GM12872 (cell line): ENCODE measurements around the gene FMO3.

ENCODE experiments used
- TF ChIP-seq, protein P1 (sequence below): IDR thresholded peaks from 3 replicates; pipeline ENCODE4 v1.5.1; 2011; ENCODE audit warnings: low read depth, mild to moderate bottlenecking, low read length, moderate library complexity; ENCODE audit not compliant: insufficient read depth

FMO3 gene

DNA sequence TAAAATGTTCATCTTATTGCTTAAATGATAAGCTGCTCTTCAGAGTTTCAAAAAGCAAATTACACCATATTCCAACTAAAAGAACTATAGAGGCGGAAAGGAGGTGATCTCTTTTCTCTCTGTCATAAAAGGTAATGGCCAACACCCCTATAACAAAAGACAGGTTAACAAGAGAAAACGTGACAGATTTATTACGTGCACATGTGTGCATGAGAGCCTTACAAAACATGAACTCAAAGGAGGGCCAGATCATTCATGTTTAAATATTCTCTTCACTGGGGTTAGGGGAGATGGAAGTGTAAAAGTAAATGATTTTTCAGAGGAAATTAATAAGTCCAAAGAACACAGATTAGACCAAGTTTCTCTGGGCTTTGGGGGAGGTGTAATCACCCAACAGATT, 67.8 kb downstream of the FMO3 start:
- TF ChIP-seq, protein P1, sequence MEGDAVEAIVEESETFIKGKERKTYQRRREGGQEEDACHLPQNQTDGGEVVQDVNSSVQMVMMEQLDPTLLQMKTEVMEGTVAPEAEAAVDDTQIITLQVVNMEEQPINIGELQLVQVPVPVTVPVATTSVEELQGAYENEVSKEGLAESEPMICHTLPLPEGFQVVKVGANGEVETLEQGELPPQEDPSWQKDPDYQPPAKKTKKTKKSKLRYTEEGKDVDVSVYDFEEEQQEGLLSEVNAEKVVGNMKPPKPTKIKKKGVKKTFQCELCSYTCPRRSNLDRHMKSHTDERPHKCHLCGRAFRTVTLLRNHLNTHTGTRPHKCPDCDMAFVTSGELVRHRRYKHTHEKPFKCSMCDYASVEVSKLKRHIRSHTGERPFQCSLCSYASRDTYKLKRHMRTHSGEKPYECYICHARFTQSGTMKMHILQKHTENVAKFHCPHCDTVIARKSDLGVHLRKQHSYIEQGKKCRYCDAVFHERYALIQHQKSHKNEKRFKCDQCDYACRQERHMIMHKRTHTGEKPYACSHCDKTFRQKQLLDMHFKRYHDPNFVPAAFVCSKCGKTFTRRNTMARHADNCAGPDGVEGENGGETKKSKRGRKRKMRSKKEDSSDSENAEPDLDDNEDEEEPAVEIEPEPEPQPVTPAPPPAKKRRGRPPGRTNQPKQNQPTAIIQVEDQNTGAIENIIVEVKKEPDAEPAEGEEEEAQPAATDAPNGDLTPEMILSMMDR: no peak

DNA sequence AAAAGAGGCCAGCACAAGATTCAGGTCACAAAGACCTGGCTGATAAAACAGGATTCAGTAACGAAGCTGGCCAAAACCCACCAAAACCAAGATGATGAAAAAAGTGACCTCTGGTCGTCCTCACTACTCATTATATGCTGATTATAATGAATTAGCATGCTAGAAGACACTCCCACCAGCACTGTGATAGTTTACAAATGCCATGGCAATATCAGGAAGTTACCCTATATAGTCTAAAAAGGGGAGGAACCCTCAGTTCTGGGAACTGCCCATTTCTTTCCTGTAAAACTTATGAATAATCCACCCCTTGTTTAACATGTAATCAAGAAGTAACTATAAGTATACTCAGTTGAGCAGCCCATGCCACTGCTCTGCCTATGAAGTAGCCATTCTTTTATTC, 68.4 kb downstream of the FMO3 start:
- TF ChIP-seq, protein P1: no peak

DNA sequence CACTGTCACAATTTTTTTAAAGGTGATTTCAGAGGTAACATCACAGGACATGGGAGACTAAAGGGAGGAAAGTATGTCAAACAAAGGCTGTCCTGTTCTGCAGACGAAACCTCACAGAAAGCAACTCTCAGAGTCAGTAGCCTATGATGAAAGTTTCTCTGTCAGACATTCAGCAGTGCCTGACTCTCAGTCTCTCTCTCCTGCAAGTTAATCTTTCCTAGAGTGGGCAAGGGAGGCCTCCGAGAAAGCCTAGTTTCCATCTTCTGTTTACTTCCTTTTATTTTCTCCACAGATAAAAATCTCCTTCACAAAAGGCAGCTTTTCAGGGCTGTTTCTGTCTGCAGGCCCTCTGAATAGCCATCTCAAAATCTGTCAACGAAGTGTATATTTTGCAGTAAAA, 69.5 kb downstream of the FMO3 start:
- TF ChIP-seq, protein P1: no peak

DNA sequence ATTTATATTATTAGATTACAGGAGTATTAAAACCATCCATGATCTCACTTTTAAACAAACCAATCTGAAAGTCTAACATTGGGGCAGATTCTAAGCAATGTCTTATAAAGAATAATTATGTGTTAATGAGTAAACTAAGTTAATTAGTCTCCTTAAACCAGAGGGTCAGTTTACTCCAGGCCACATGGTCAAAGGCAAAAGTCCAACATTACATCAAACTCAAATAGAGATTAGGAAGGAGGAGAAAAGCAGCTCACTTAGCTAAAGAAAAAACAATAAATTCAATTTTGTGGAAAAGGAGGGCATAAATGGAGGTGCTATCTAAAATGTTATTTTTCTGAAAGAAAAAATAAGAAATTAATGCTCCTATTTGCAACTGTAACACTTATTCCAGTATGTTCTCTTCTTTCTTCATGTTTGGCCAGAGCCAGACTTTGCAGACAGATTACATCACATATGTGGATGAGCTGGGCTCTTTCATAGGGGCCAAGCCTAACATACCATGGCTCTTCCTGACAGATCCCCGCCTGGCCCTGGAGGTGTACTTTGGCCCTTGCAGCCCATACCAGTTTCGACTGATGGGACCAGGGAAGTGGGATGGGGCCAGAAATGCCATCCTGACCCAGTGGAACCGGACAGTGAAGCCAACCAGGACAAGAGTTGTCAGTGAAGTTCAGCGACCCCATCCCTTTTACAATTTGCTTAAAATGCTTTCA, 70.1 kb downstream of the FMO3 start:
- TF ChIP-seq, protein P1: no peak

DNA sequence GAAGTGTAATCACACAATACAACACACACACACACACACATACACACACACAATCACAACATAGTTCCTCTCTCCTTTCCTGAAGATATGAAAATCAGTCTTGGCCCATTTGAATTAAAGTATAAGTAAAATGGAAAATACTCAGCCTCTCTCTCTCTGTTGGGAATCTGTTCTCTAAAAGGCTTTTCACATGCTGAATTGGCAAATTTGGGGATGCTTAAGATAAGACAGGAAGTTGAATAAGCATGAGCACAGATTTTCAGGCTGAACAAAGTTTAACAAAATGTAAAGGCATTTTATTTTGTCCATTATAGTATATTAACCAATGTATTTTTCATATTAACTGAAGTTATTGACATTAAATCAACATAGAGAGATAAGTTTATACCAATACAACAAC, 70.7 kb downstream of the FMO3 start:
- TF ChIP-seq, protein P1: no peak

DNA sequence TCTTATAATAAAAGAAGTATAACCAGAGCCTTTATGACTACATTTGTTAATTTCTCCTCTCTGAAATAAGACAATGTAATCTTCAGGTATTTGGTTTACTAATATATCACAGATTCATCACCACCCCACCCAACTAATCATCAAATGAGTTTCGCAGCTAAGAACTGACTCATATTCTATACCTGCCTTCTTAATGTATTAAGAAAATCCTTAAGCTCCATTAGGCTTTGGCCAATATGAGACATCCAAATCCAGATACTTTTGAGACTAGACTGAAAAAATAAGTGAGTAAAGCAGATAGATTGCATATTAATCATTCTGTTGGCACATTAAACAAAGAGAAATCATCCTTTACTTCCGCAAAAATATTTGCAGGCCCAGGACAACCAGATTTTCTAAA, 75.7 kb downstream of the FMO3 start:
- TF ChIP-seq, protein P1: no peak
